NCI-H1417 (cell line): Measurements from ENCODE around the gene HTR4.
"Not testable (repeated sequence)": the region's sequence is repeated elsewhere in the genome, so short reads cannot be mapped to it uniquely, and the experiment has no call there.

Experiments
- DNase-seq, 3 experiments: peaks; one replicate each; lab custom pipeline; 2025; lab: John Stamatoyannopoulos, UW

HTR4 gene

DNA sequence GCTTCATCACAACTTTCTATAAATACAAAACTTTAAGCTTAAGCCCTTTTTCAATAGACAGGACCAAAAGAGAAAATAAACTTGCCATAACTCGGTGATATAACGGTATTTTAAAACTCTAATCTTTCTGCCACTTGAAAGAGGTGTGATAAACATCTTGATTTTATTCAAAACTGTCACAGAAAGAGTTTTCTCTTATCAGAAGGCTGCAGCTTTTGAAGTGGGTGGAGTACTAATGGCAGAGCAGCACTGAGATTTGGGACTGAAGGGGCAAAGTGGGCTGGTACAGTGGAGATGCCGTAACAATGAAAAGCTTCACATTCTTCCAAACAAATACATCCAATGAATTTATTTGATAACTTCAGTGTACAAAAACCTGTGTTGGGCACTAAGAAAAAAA, 178.0 kb downstream of the HTR4 start:
- DNase-seq, result no peak

DNA sequence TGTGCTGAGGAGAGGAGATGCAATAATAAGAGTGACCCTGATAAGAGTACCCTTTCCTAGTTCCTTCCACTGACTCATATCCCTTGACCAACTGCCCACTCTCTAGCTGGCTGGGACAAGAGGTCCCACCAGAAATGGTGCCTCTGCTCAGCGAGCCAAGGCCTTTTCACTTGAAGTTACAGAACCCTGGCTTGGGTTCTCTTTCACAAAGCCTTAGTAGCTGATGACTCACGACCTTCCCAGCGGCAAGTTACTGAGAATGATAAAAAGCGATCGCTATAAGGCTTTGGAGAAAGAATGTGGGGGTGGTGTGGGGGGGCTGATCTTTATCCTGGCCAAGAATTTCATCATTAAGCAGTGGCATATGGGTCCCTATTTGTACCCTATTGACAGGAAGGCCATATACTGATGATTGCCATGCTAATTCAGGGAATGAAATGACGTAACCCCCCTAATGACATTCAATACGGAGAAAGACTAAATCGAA, 180.3 kb downstream of the HTR4 start:
- no peak for DNase-seq

GRCh38 chr5:148471379-148471778, 182.9 kb downstream of the HTR4 start:
- DNase-seq, result no peak

DNA sequence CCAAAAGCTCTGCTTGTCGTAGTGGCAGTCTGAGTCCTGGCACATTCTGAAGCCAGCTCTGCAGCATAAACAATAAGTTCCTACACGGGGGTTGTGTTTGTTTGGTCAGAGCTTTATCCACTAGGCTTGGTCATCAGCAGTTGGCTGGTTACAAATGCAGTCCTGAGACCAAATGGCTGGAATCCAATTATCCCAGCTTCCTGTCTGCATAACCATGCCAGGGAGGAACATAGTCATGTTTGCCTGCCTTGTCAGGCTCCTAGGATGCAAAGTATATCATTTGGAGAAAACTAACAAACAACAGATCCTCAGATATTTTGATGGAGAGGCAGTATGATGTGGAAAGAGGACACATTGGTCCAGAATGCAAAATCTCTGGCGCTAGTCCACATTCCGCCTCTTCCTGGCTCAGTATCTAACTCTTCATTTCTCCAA, 184.8 kb downstream of the HTR4 start:
- no peak for DNase-seq

- DNase-seq, result not testable (repeated sequence)
Observed at GRCh38 chr5:148468746-148469145, 185.6 kb downstream of the HTR4 start.

DNA sequence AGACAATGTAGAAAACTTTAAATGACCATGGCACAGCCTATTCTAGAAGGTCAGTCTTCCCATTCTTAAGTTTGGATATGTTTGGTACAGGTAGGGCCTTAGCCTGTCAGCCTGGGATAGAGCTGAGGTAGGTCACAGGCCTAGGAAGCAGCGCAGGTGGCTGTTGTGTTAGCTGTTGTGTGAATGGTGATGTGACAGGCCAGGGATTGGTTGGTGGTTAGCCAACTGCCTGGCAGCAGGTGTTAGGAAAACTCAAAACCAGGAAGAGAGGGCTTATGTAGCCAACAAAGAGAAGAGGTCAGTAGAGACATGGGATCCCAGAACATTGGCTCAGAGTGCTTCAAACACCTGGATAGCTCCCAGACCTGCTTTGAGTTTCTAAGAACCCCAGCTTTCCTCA, 186.4 kb downstream of the HTR4 start:
- DNase-seq, result no peak

DNA sequence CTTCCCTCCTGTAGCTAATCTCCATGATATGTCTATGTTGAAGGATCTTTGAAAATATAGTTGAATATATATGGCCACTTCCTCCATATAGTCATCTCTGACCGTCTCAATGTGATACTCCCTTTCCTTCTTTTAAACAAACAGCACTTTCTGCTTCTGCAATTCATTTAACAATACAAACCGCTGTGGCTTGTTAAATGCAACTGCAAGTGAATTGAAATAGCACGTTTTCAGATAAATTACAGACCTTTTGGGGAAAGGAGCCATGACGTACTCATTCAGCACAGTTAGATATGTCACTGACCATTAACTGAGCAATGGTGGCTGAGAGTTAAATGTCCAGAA, 188.1 kb downstream of the HTR4 start:
- DNase-seq, result no peak

DNA sequence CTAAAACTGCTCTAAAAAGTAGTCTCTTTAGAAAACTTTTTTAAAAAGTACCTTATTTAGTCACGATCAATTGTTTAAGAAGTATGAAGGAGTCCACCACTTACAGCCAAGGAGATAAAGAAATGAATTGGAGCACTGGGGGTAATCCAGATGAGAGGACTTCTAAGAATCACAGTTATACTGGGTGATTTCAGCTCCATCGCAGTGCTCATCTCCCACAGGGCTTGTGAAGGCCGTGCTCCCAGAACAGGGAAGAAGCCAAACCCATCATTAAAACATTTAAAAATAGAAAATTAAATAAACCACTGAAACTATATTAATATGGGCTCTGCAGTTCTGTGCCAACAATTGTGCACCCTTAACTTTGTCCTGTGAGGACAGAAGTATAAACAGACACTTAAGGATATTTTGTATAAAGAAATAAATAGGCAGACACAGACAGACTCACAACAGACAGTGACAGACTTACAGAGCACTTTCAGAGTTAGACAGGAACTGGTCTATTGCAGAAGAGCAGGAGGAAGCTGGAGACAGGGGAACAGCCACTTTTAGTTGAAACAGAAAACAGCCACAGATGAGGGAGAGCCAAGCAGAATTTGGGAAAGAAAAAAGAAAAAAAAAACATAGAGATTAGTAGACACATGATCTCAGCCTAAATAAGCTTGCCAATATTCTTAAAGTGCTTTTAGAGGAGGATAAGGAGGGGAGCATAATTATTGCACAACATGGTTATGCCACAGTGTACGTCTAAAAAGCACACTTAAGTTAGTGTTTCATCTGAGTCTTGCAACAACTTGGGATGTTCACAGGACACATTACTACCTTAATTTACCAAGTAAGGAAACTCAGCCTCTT, 188.7 kb downstream of the HTR4 start:
- DNase-seq, result peak in 1 of 3 experiments; percentile 21

DNA sequence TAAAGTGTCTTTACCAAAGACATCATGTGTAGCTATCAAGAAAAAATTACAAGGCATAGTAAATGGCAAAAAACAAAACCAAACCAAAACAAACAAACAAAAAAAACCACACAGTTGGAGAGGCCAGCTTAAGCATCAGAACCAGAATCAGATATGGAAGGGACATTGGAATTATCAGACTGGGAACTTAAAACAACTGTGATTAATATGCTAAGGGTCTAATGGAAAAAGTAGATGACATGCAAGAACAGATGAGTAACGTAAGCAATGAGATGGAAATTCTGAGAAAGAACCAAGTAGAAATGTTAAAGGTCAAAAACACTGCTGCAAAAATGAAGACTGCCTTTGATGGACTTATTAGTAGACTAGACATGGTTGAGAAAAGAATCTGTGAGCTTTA, 194.7 kb downstream of the HTR4 start:
- no peak for DNase-seq

GRCh38 chr5:148458036-148458888, 196.1 kb downstream of the HTR4 start:
- peak in 1 of 3 experiments; percentile 16 for DNase-seq

DNA sequence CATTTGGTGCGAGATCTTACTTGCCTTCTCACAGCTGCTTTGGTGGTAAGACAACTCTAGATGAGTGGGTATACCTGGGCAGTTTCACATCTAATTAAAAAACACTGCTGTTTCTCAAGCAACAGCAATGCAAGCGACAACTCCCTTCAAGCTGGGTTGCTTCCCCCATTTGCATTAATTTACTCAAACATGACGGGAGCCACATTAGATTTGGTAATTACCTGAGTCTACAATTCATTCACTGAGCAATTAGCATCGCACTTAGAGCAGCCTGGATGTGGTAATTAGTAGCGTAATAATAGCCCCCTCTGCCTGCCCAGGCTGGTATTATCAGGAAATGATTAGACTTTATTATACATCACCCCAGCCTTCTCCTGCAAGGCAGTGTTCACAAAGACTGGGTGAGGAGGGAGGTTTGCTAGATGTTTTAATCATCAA, 197.1 kb downstream of the HTR4 start:
- DNase-seq, result peak in 2 of 3 experiments; percentile 73 to 93

DNA sequence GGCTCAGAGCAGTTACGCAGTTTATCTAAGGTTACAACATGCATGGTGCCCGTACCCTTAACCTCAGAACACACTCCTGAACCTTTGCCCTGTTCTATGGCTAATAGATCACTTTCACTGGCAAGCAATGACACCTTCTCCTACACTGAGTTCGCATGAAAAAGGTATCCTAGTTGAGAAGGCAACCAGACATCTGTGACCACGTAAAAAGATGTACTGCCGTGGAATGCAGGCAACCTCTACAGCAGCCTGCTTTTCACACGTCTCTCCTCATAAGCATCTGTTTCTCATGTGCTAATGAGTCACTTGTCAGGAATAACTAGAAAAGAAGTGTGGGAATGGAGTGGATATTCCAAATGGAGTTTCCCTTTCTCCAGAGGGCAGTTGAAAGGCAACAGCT, 199.1 kb downstream of the HTR4 start:
- DNase-seq, result no peak

GRCh38 chr5:148454576-148454975, 199.8 kb downstream of the HTR4 start:
- DNase-seq, result no peak

- DNase-seq, result no peak
Observed at GRCh38 chr5:148452499-148453193, 201.7 kb downstream of the HTR4 start.

- no peak for DNase-seq
Observed at GRCh38 chr5:148446611-148447010, 207.7 kb downstream of the HTR4 start.

- no peak for DNase-seq
Observed at GRCh38 chr5:148445578-148445977, 208.7 kb downstream of the HTR4 start.

DNA sequence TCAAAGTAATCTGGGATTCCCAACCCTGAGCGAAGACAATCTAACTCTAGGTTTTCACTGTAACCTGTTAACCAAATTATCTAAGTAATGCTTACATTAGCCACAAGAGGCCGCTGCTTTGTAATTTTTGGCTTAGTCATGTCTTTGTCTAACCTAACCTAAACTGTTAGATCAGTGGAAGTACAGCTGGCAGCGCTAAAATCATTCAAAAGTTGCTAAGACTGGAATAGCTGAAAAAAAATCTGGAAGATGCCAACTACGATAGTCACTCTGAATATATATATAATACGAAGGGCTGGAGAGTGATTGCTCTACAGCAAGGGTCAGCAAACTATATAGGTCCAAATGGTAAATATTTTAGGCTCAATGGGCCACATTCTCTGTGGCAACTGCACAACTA, 210.3 kb downstream of the HTR4 start:
- peak; percentile 13 to 79 (median 76) for DNase-seq

GRCh38 chr5:148443241-148443640, 211.1 kb downstream of the HTR4 start:
- DNase-seq, result no peak

DNA sequence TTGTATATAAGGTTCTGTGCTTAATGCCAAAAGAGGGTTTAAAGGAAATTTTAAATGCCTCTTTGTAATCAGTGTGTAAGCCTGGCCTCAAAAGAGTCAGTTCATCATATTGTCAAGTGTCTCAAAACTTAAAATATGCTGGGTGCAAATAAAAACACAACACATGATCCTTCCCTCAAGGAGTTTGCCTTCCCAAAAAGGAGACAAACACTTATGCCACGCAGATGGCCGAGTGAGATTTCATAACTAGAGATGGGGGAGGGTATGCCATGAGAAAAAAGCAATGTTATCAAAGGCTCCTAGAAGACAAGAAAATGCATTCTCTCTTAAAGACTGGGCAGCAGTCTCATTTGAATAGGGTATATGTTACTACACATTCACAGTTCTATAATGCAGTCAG, 215.4 kb downstream of the HTR4 start:
- DNase-seq, result no peak

DNA sequence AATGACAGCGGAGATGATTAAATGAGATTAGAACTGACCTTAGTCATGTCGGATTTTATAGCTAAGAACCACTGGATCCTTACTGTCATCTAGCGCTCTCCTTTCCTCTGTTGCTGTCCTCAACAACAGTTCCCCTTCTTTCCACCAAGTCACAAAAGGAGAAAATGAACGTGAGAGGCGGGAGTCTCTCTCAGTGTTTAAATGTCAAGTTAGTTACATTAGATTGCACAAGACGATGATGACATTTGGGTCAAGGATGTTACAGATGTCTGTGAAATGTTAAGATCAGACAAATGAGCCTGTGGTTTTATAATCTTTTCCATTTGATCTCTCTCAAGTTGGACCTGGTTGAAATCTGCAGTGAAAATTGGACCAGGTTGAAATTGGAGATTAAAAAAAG, 217.1 kb downstream of the HTR4 start:
- DNase-seq, result no peak

DNA sequence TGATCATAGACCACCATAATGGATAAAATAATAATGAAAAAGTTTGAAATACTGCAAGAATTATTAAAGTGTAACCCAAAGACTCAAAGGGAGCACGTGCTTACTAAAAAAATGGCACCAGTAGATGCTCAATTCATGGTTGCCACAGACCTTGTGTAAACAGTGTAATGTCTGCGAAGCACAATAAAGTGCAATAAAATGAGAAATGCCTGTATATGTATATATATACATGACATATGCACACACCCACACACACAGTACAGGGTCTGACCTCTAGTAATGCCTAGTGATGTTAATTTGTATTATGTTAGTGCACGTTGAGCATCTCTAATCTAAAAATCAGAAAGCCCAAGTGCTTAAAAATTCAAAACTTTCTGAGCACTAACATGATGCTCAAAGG, 218.3 kb downstream of the HTR4 start:
- no peak for DNase-seq

DNA sequence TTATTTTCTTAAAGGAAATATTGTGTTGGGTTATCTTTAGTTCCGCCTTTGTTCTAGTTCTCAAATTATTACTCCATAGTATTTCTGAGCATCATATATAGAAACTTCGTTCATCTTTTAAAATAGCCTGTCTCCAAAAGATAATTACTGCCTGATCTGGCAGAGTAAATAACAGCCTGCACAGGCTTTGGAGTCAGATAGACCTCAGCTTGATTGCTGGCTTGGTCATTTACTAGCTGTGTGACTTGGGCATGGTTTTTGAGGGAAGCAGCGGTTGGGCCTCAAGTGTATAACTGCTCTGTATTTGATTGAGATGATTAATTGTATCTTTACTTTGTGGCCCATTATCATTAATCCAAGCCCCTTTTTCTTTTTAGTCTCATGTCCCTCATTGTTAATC, 220.5 kb downstream of the HTR4 start:
- DNase-seq, result peak in 1 of 3 experiments; percentile 15
